ENCODE data around the gene FBXW8. TPM values are rescaled to one million over a fixed set of nuclear protein-coding genes. Genes with fewer than 3 reads are reported as not detected.

The FBXW8 gene
- total and polyA plus RNA-seq, 2 donors (not counting 1 experiment from before 2014, with no cell fraction given), result 12.1 to 23.5 TPM

DNA sequence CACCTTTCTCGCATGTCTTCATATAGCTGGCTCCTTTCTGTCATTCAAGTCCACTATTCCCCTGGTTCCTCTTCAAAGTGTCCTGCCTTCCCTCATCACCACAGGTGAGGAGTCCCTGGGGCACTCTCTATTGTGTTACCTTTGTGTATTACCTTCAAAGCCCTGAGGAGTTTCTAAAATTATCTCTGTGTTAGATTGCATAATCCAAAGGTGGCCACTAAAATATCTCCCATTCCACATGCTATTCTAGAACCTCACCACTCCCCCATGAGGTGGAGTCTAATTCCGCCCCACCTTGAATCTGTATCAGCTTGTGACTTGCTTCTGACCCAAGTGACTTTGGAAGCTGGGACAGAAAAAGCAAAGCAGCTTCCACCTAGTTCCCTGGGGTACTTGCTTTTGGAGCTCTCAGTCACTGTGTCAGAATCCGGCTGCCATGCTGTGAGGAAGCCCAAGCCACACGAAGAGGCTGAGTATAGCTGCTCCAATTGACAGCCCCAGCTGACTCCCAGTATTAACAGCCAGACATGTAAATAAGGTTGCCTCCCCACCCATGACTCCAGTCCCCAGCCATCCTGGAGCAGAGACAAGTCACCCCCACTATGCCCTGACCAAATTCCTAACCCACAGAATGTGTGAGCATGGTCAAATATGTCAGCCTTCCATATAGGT, 36.3 kb upstream of the FBXW8 start:
- ATAC-seq (ENCODE audit: low read depth), result no peak
- peaks cover 5% of the 10 kb centered on the region for H3K27me3 Mint-ChIP-seq

More for the DNA sequence above, 36.3 kb upstream of the FBXW8 start:
- Mint-ChIP-seq H3K4me3 (no peak overlapping the region), H3K9me3 (ENCODE audit: insufficient read depth) (no peaks in the 10 kb centered on the region), H3K27ac (no peak overlapping the region), H3K4me1 (peaks cover 21% of the 10 kb centered on the region)
- no peak for DNase-seq
- H3K79me2 ChIP-seq (ENCODE audit: control insufficient read depth, insufficient read depth, low read length), result peaks cover 10% of the 10 kb centered on the region
- intact Hi-C loops (cut with micrococcal nuclease), result no loop called here
- ChIA-PET POLR2A (no interaction called here), CTCF (no interaction called here)
- H3K9ac ChIP-seq (ENCODE audit: low read length), result no peak overlapping the region
- no peak overlapping the region for H3K27ac ChIP-seq (ENCODE audit: low read length in 2 of 2)
- no peak overlapping the region for H2AFZ ChIP-seq (ENCODE audit: insufficient read depth, low read depth, low read length, poor library complexity, severe bottlenecking)
- H3K36me3 ChIP-seq (replicated peaks in 1 of 2; ENCODE audit: control extremely low read depth in 1 of 2, control insufficient read depth in 1 of 2, extremely low read depth in 1 of 2, insufficient read depth in 2 of 2, low read length in 1 of 2), result no peaks in the 10 kb centered on the region
- H3K9me3 ChIP-seq (ENCODE audit: control extremely low read depth in 1 of 3, control insufficient read depth in 2 of 3, insufficient read depth in 1 of 3, low read length in 2 of 3), result peaks cover 0 to 9% (median 0%) of the 10 kb centered on the region in 3 donors
- H3K4me1 ChIP-seq (ENCODE audit: control insufficient read depth in 2 of 2, insufficient read depth in 2 of 2, low read length in 2 of 2), result peaks cover 13 to 14% of the 10 kb centered on the region in 2 donors
- no peak overlapping the region for H3K4me3 ChIP-seq (ENCODE audit: control extremely low read depth in 1 of 5, extremely low read depth in 1 of 5, insufficient read depth in 1 of 5, low read depth in 2 of 5, low read length in 4 of 5)
- 100% methylated on average over 3 of the region's 4 CpGs for whole genome bisulfite sequencing (ENCODE audit: insufficient coverage)
- peaks cover 0 to 25% (median 10%) of the 10 kb centered on the region in 4 experiments for H3K27me3 ChIP-seq (replicated peaks in 1 of 4; ENCODE audit: control extremely low read depth in 1 of 4, control insufficient read depth in 3 of 4, insufficient read depth in 4 of 4, low read length in 3 of 4)
- no peak overlapping the region for H3K4me2 ChIP-seq (replicated peaks; ENCODE audit: low read depth, low read length, poor library complexity, severe bottlenecking)
- no peaks in the 10 kb centered on the region for H4K20me1 ChIP-seq (ENCODE audit: control insufficient read depth, insufficient read depth, low read length, poor library complexity, severe bottlenecking)
- no peak for TF ChIP-seq EZH2 (IDR thresholded peaks at IDR 0.05; ENCODE audit: borderline replicate concordance, insufficient read depth, low read depth, low read length, poor library complexity, severe bottlenecking)
- TF ChIP-seq, protein P1, sequence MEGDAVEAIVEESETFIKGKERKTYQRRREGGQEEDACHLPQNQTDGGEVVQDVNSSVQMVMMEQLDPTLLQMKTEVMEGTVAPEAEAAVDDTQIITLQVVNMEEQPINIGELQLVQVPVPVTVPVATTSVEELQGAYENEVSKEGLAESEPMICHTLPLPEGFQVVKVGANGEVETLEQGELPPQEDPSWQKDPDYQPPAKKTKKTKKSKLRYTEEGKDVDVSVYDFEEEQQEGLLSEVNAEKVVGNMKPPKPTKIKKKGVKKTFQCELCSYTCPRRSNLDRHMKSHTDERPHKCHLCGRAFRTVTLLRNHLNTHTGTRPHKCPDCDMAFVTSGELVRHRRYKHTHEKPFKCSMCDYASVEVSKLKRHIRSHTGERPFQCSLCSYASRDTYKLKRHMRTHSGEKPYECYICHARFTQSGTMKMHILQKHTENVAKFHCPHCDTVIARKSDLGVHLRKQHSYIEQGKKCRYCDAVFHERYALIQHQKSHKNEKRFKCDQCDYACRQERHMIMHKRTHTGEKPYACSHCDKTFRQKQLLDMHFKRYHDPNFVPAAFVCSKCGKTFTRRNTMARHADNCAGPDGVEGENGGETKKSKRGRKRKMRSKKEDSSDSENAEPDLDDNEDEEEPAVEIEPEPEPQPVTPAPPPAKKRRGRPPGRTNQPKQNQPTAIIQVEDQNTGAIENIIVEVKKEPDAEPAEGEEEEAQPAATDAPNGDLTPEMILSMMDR (IDR thresholded peaks at IDR 0.05), result no peak
